Keratinocyte (primary cell): ENCODE data around the gene ERC2. TPM values are rescaled to one million over a fixed set of nuclear protein-coding genes. Genes with fewer than 3 reads are reported as not detected.

Experiments used
- DNase-seq: peaks from one replicate; pipeline ENCODE4 v3.0.0-alpha.2; 2011; ENCODE audit warnings: low read depth, missing footprints, low spot score
- FAIRE-seq: peaks from 2 replicates; lab custom pipeline; 2011; peaks lifted over from hg19 to GRCh38; lab: Jason Lieb, UNC
- H2AFZ ChIP-seq: 2 replicates; pipeline ENCODE4 v1.6.0; 2012; ENCODE audit warnings: low read length, control low read depth, inconsistent platforms; ENCODE audit not compliant: control insufficient read depth
- H3K27ac ChIP-seq: 2 replicates; pipeline ENCODE4 v1.5.1; 2011; ENCODE audit warnings: low read length; ENCODE audit not compliant: control insufficient read depth, insufficient read depth
- H3K27me3 ChIP-seq: 3 replicates; pipeline ENCODE4 v1.6.0; 2011; ENCODE audit warnings: low read length; ENCODE audit not compliant: control insufficient read depth, insufficient read depth; ENCODE audit errors: extremely low read depth
- H3K36me3 ChIP-seq, 2 experiments: 2 replicates in 1 of 2; 3 replicates in 1 of 2; pipeline ENCODE4 v1.5.1; 2011; ENCODE audit warnings: low read length in 2 of 2, mild to moderate bottlenecking in 1 of 2; ENCODE audit not compliant: control insufficient read depth in 2 of 2, insufficient read depth in 2 of 2; ENCODE audit errors: extremely low read depth in 1 of 2
- H3K4me1 ChIP-seq: 3 replicates; pipeline ENCODE4 v1.5.1; 2011; ENCODE audit warnings: low read length; ENCODE audit not compliant: control insufficient read depth, insufficient read depth; ENCODE audit errors: extremely low read depth
- H3K4me2 ChIP-seq: 3 replicates; pipeline ENCODE4 v1.6.0; 2011; ENCODE audit warnings: low read depth, low read length; ENCODE audit not compliant: control insufficient read depth, insufficient read depth; ENCODE audit errors: extremely low read depth
- H3K4me3 ChIP-seq, 3 experiments: fragments of 200-600 bp in 1 of 3; sonication (generic) in 1 of 3; 2 replicates in 2 of 3; 3 replicates in 1 of 3; pipeline ENCODE4 v1.5.1; 2011 to 2016; ENCODE audit warnings: low read length in 3 of 3, mild to moderate bottlenecking in 3 of 3, control low read depth in 2 of 3, inconsistent platforms in 1 of 3, low read depth in 1 of 3, mixed read lengths in 1 of 3, mixed run types in 1 of 3, moderate library complexity in 1 of 3; ENCODE audit not compliant: control insufficient read depth in 2 of 3, insufficient read depth in 2 of 3; ENCODE audit errors: extremely low read depth in 1 of 3
- H3K79me2 ChIP-seq: 2 replicates; pipeline ENCODE4 v1.6.0; 2012; ENCODE audit warnings: low read length; ENCODE audit not compliant: control insufficient read depth, insufficient read depth
- H3K9ac ChIP-seq: 3 replicates; pipeline ENCODE4 v1.6.0; 2011; ENCODE audit warnings: low read length; ENCODE audit not compliant: control insufficient read depth, insufficient read depth; ENCODE audit errors: extremely low read depth
- H3K9me1 ChIP-seq: 3 replicates; pipeline ENCODE4 v1.6.0; 2011; ENCODE audit warnings: low read length; ENCODE audit not compliant: control insufficient read depth, insufficient read depth; ENCODE audit errors: extremely low read depth
- H3K9me3 ChIP-seq: 2 replicates; pipeline ENCODE4 v1.5.1; 2012; ENCODE audit warnings: low read depth, low read length; ENCODE audit not compliant: control insufficient read depth
- H4K20me1 ChIP-seq: 3 replicates; pipeline ENCODE4 v1.6.0; 2011; ENCODE audit warnings: low read length; ENCODE audit not compliant: control insufficient read depth, insufficient read depth; ENCODE audit errors: extremely low read depth
- EZH2 ChIP-seq: IDR thresholded peaks from one replicate; pipeline ENCODE4 v1.6.1; 2012; ENCODE audit warnings: inconsistent platforms, mild to moderate bottlenecking, low read length, moderate library complexity
- dilution Hi-C: fragments of 300-500 bp; cut with MboI; formaldehyde crosslinking; loops from one replicate; pipeline ENCODE4 v1.7.0; 2020; ENCODE audit warnings: low sequenced_read_pairs; ENCODE audit not compliant: extremely low pct_ligation_motif_present
- polyA plus RNA-seq, 5 experiments: library from polyadenylated mRNA; depleted of rRNA in 3 of 5; stranded (reverse) in 3 of 5; stranded (forward) in 1 of 5; unstranded in 1 of 5; fragments of >200 nt; gene quantifications; 1 replicate in 1 of 5; 2 replicates in 3 of 5; 3 replicates in 1 of 5; pipeline versions ENCODE4 v1.2.1 to v1.2.3, GENCODE V29; 2011 to 2012; ENCODE audit warnings: missing spikeins in 2 of 5, low read depth in 1 of 5, low replicate concordance in 1 of 5
- TF ChIP-seq, protein P1 (sequence below), 3 experiments: IDR thresholded peaks in 1 of 3; conservative IDR thresholded peaks in 1 of 3; optimal IDR thresholded peaks in 1 of 3; 2 replicates in 2 of 3; 3 replicates in 1 of 3; pipeline versions ENCODE3 to v1.5.1; 2011; ENCODE audit warnings: low read length in 3 of 3, mild to moderate bottlenecking in 3 of 3, moderate library complexity in 2 of 3, control low read depth in 1 of 3, inconsistent platforms in 1 of 3; ENCODE audit not compliant: insufficient read depth in 2 of 3; ENCODE audit errors: extremely low read depth in 1 of 3

Gene ERC2
- polyA plus RNA-seq, 1 donor (not counting 4 experiments of a cell fraction or from before 2014, with no cell fraction given), result 0.08 TPM

DNA sequence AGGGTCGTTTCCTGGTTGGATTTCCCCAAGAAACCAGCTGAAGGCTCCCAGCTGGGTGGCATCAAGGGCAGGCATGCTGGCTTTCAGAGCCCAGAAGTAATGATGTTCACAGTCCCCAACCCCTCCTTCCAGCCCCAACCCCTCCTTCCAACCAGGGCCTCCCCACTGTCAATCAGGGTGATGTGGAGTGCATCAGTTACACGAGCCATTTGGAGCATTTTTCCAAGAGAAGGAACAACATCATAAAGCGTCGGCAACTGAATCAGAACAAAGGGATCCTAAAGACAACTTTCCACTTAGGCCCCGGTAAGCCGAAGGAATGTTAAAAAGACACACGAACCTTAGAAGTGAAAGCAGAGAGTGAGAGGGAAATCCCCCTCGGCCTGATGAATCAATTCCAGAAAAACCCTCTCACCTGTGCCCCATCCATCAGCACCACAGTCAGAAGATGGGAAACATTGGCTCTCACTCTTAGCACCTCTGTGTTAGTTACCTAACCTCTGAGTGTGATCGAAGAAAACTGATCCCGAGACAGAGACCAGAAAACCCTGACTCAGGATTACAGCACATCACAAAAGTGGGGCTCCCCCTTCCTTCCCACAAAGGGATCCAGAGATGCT is 880.0 kb downstream of the ERC2 start:
- FAIRE-seq, result no peak
- DNase-seq, result no peak
- TF ChIP-seq, protein P1, sequence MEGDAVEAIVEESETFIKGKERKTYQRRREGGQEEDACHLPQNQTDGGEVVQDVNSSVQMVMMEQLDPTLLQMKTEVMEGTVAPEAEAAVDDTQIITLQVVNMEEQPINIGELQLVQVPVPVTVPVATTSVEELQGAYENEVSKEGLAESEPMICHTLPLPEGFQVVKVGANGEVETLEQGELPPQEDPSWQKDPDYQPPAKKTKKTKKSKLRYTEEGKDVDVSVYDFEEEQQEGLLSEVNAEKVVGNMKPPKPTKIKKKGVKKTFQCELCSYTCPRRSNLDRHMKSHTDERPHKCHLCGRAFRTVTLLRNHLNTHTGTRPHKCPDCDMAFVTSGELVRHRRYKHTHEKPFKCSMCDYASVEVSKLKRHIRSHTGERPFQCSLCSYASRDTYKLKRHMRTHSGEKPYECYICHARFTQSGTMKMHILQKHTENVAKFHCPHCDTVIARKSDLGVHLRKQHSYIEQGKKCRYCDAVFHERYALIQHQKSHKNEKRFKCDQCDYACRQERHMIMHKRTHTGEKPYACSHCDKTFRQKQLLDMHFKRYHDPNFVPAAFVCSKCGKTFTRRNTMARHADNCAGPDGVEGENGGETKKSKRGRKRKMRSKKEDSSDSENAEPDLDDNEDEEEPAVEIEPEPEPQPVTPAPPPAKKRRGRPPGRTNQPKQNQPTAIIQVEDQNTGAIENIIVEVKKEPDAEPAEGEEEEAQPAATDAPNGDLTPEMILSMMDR (optimal IDR thresholded peaks at IDR 0.05 in 1 of 3, IDR thresholded peaks at IDR 0.05 in 1 of 3, conservative IDR thresholded peaks at IDR 0.05 in 1 of 3; ENCODE audit: extremely low read depth in 1 of 3, insufficient read depth in 2 of 3, low read length in 3 of 3), result no peak
- no peak for TF ChIP-seq EZH2
- no peaks in the 10 kb centered on the region for H3K9me1 ChIP-seq
- no peaks in the 10 kb centered on the region for H3K4me1 ChIP-seq
- dilution Hi-C loops, result no loop called here
- no peak overlapping the region for H3K4me3 ChIP-seq
- H3K27ac ChIP-seq, result no peak overlapping the region
- no peak overlapping the region for H2AFZ ChIP-seq
- H4K20me1 ChIP-seq, result no peaks in the 10 kb centered on the region
- no peaks in the 10 kb centered on the region for H3K9me3 ChIP-seq
- H3K27me3 ChIP-seq, result no peaks in the 10 kb centered on the region
- no peaks in the 10 kb centered on the region for H3K79me2 ChIP-seq
- H3K36me3 ChIP-seq, result no peaks in the 10 kb centered on the region
- H3K9ac ChIP-seq, result no peak overlapping the region
- no peak overlapping the region for H3K4me2 ChIP-seq

DNA sequence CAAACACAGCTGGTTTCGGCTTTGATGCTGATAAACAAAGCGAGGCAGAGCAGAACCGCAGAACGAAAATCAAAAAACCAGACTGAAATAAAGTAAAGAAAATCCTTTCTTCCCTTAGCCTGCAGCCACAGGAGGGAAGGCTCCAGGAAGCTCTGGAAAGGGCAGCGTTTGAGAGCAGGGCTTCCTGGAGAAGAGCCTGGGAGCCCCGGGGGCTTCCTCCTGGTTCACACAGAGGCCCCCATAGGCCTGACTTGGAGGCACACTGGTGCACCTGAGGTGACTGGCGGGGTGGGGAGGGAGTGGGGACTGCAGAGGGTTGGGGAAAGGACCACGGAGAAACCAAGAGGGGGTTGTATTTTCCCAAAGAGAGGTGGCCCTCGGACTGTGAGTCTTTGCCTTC is 882.4 kb downstream of the ERC2 start:
- no peaks in the 10 kb centered on the region for H3K4me1 ChIP-seq
- no peaks in the 10 kb centered on the region for H3K27me3 ChIP-seq
- no peaks in the 10 kb centered on the region for H3K9me1 ChIP-seq
- H3K36me3 ChIP-seq, result no peaks in the 10 kb centered on the region
- TF ChIP-seq, protein P1 (optimal IDR thresholded peaks at IDR 0.05 in 1 of 3, IDR thresholded peaks at IDR 0.05 in 1 of 3, conservative IDR thresholded peaks at IDR 0.05 in 1 of 3; ENCODE audit: extremely low read depth in 1 of 3, insufficient read depth in 2 of 3, low read length in 3 of 3), result no peak
- no peak for TF ChIP-seq EZH2
- H3K27ac ChIP-seq, result no peak overlapping the region
- no peak overlapping the region for H3K9ac ChIP-seq
- no peak for DNase-seq
- H3K9me3 ChIP-seq, result no peaks in the 10 kb centered on the region
- dilution Hi-C loops, result no loop called here
- no peaks in the 10 kb centered on the region for H4K20me1 ChIP-seq
- H3K79me2 ChIP-seq, result no peaks in the 10 kb centered on the region
- no peak overlapping the region for H3K4me3 ChIP-seq
- H2AFZ ChIP-seq, result no peak overlapping the region
- H3K4me2 ChIP-seq, result no peak overlapping the region
- no peak for FAIRE-seq
